GM18505 (cell line): ENCODE measurements around the gene TTYH1.

ENCODE experiments used
- ATAC-seq: cut with Tn5 transposase; IDR thresholded peaks from one replicate; pipeline ENCODE4 v1.9.1; 2021; ENCODE audit not compliant: unreplicated experiment
- POLR2A ChIP-seq: IDR thresholded peaks from 4 replicates; pipeline ENCODE4 v1.6.1; 2011; ENCODE audit warnings: borderline replicate concordance; ENCODE audit not compliant: insufficient read depth, insufficient read length; ENCODE audit errors: extremely low read depth

The TTYH1 gene

DNA sequence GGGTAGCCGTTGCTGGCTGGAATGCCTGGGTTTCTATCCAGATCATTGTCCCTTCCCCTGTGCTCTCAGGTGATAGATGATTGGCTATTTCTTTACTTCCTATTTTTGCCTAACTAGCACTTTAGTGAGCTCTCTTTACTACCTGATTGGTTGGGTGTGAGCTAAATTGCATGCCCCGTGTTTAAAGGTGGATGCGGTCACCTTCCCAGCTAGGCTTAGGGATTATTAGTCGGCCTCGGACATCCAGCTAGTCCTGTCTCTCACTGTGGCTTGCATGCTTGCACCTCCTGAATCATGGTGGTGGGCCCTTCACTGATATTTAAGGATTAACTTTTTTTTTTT, 10.1 kb downstream of the TTYH1 start:
- ATAC-seq: no peak
- TF ChIP-seq POLR2A: no peak

DNA sequence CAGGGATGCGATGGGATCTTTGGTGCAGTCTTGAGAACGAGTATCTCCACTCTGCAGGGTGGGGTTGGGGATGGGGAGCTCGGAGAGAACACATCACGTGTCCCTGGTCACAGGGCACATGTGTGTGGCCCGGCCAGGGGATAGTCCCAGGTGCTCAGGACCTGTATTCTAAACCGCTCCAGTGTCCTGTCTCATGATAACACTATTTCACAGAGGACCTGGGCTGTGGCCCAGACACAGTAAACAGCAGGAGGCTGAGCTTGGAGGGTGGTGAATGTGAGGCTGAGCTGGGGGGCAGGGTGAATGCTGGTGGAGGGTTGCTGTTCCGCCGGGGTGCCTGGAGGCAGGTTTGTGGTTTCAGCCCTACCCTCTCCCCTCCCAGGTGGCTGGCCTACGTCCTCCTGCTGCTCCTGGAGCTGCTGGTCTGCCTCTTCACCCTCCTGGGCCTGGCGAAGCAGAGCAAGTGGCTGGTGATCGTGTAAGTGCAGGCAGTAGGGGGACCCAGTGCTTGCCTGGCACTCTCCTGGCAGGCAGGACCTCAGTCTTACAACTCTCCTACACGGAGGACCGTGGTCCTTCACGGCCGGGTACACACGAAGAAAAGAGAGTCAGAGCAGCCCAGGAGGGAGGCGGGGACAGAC, 11.1 kb downstream of the TTYH1 start:
- no peak for ATAC-seq
- TF ChIP-seq POLR2A: no peak

GRCh38 chr19:54427586-54427985, 12.3 kb downstream of the TTYH1 start:
- no peak for ATAC-seq
- no peak for TF ChIP-seq POLR2A

- no peak for ATAC-seq
Measured at GRCh38 chr19:54428323-54429175, 13.3 kb downstream of the TTYH1 start.

GRCh38 chr19:54429176-54429495, 13.9 kb downstream of the TTYH1 start:
- TF ChIP-seq POLR2A: no peak
- no peak for ATAC-seq

More at GRCh38 chr19:54428323-54429175, 13.3 kb downstream of the TTYH1 start:
- no peak for TF ChIP-seq POLR2A

DNA sequence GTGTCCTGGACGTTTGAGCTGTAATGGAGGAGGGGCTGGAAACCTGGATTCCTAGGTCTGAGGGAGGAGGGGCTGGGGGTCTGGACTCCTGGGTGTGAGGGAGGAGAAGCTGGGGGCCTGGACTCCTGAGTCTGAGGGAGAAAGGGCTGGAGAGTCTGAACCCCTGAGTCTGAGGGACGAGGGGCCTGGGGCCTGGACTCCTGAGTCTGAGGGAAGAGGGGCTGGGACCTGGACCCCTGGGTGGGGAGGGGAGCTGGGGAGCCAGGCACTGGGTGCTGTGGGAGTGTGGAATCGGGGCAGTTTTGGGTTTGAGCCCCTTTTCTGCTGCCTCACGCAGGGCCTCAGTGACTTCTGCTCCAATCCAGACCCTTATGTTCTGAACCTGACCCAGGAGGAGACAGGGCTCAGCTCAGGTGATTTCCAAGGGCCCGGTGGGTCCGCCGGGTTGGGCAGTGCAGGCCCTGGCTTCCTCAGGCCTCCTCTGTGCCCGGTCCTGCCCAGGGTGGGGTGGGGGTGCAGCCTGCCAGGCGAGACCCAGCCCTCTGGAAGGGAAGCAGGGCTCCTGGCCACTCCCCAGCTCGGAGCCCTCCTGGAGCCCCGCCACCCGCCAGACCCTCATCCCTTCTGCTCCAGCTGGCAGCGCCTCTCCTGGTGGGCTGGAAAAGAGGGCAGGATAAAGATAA, 14.4 kb downstream of the TTYH1 start:
- ATAC-seq: no peak
- no peak for TF ChIP-seq POLR2A

DNA sequence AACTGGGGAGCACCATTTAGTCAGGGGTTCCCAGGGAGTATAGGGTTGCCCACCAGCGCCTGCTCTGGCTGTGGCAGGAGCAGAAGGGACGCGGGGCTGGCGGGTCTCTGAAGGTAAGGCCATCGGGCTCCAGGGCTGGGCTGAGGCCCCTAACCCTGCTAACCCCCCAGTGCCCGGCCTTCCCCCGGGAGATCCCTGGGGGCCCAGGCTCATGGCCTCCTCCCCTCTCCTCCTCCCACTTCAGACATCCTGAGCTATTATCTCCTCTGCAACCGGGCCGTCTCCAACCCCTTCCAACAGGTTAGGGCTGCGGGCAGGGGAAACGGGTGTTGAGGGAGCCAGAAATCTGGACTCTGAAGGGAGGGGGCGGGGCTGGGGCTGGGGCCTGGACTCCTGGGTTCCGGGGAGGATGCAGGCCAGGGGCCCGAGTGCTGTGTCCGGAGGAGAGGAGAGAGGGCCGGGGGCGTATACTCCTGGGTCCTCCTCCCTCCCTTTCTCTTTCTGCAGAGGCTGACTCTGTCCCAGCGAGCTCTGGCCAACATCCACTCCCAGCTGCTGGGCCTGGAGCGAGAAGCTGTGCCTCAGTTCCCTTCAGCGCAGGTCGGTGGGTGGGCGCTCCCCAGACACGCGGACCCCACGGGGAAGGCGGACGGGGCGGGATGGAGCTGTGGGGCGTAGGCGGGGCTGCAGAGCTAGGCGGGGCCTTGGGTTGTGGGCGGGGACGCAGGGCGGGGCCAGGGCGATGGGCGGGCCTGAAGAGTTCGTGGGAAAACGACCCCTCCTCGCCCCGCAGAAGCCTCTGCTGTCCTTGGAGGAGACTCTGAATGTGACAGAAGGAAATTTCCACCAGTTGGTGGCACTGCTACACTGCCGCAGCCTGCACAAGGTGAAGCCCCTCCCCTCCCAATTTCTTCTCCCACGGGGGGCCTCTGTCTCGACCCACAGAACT, 15.3 kb downstream of the TTYH1 start:
- no peak for TF ChIP-seq POLR2A
- no peak for ATAC-seq

DNA sequence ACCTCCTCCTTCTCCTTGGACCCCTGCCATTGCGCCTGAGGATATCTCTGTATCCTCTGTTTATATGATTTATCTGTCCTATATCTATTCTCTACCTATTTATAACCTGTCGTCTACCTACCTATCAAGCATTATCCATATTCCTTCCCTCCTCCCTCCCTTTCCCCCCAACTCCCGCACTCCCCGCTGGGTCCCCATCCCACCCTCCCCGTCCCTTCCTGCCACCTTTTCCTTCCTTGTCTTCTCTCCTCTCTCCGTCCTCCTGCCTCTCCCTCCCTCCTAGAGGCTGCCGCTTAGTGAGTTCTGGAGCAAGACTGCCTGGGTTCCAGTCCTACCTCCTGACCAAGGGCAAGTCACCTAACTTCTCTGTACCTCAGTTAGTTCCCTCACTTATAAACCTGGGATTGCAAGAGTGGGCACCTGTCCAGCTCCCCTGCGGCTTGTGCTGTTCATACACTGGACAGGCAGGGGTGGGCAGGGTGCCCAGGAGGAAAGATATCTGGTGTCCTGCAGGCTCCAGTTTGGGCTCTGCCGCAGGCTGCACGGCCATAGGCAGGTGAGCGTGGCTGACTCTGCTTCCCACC, 16.1 kb downstream of the TTYH1 start:
- no peak for TF ChIP-seq POLR2A
- no peak for ATAC-seq

- ATAC-seq: no peak
Measured at GRCh38 chr19:54432144-54432738, 17.0 kb downstream of the TTYH1 start.

GRCh38 chr19:54433697-54434096, 18.4 kb downstream of the TTYH1 start:
- ATAC-seq: no peak
- TF ChIP-seq POLR2A: peak; percentile 26

More at GRCh38 chr19:54432144-54432738, 17.0 kb downstream of the TTYH1 start:
- TF ChIP-seq POLR2A: no peak

- ATAC-seq: no peak
- no peak for TF ChIP-seq POLR2A
Measured at GRCh38 chr19:54434112-54434872, 19.0 kb downstream of the TTYH1 start.

DNA sequence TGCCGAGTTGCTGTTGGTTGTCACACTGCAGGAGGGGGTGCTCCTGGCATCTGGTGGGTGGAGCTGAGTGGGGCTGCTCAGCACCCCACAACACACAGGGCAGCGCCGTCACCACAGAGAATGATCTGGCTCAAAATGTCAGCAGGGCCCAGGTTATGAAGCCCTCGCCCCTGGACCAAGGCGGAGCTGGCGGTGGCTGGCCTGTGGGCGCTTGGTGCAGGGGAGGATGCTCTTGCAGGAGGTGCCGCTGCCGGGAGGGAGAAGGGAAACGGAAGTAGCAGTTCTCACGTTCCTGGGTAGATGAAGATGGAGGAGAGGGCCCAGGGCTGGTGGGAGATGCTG, 19.6 kb downstream of the TTYH1 start:
- no peak for ATAC-seq
- no peak for TF ChIP-seq POLR2A
